ENCODE measurements around the gene TSNAXIP1.

The TSNAXIP1 gene

GRCh38 chr16:67833415-67834241 is 26.9 kb downstream of the TSNAXIP1 start (continued):
- TF ChIP-seq, protein P1, sequence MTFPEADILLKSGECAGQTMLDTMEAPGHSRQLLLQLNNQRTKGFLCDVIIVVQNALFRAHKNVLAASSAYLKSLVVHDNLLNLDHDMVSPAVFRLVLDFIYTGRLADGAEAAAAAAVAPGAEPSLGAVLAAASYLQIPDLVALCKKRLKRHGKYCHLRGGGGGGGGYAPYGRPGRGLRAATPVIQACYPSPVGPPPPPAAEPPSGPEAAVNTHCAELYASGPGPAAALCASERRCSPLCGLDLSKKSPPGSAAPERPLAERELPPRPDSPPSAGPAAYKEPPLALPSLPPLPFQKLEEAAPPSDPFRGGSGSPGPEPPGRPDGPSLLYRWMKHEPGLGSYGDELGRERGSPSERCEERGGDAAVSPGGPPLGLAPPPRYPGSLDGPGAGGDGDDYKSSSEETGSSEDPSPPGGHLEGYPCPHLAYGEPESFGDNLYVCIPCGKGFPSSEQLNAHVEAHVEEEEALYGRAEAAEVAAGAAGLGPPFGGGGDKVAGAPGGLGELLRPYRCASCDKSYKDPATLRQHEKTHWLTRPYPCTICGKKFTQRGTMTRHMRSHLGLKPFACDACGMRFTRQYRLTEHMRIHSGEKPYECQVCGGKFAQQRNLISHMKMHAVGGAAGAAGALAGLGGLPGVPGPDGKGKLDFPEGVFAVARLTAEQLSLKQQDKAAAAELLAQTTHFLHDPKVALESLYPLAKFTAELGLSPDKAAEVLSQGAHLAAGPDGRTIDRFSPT (tag by site-specific recombination; IDR thresholded peaks at IDR 0.05) = no peak
- TF ChIP-seq, protein P2, sequence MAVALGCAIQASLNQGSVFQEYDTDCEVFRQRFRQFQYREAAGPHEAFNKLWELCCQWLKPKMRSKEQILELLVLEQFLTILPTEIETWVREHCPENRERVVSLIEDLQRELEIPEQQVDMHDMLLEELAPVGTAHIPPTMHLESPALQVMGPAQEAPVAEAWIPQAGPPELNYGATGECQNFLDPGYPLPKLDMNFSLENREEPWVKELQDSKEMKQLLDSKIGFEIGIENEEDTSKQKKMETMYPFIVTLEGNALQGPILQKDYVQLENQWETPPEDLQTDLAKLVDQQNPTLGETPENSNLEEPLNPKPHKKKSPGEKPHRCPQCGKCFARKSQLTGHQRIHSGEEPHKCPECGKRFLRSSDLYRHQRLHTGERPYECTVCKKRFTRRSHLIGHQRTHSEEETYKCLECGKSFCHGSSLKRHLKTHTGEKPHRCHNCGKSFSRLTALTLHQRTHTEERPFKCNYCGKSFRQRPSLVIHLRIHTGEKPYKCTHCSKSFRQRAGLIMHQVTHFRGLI (tag by site-specific recombination; IDR thresholded peaks at IDR 0.05) = peak; percentile 45; the same call in 1 of the 2 replicates
- TF ChIP-seq, protein P3, sequence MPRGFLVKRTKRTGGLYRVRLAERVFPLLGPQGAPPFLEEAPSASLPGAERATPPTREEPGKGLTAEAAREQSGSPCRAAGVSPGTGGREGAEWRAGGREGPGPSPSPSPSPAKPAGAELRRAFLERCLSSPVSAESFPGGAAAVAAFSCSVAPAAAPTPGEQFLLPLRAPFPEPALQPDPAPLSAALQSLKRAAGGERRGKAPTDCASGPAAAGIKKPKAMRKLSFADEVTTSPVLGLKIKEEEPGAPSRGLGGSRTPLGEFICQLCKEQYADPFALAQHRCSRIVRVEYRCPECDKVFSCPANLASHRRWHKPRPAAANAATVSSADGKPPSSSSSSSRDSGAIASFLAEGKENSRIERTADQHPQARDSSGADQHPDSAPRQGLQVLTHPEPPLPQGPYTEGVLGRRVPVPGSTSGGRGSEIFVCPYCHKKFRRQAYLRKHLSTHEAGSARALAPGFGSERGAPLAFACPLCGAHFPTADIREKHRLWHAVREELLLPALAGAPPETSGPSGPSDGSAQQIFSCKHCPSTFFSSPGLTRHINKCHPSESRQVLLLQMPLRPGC (tag by site-specific recombination; IDR thresholded peaks at IDR 0.05) = no peak
- no peak for TF ChIP-seq ZNF560 (tag by site-specific recombination; IDR thresholded peaks at IDR 0.05; ENCODE audit: borderline replicate concordance)
- no peak for TF ChIP-seq BCL11A (tag by site-specific recombination; IDR thresholded peaks at IDR 0.05; ENCODE audit: low read depth)
- peak; percentile 75 for TF ChIP-seq ZNF692 (tag by site-specific recombination; IDR thresholded peaks at IDR 0.05)
- peak; percentile 81; the same call in 1 of the 2 replicates for TF ChIP-seq KLF16 (tag by site-specific recombination; IDR thresholded peaks at IDR 0.05)
- TF ChIP-seq SETDB1 (IDR thresholded peaks at IDR 0.05; ENCODE audit: insufficient read length, low read length) = no peak
- peak; percentile 88 for TF ChIP-seq ZBTB20 (tag by site-specific recombination; IDR thresholded peaks at IDR 0.05)
- TF ChIP-seq ZNF549 (tag by site-specific recombination; IDR thresholded peaks at IDR 0.05) = no peak
- TF ChIP-seq, protein P4, sequence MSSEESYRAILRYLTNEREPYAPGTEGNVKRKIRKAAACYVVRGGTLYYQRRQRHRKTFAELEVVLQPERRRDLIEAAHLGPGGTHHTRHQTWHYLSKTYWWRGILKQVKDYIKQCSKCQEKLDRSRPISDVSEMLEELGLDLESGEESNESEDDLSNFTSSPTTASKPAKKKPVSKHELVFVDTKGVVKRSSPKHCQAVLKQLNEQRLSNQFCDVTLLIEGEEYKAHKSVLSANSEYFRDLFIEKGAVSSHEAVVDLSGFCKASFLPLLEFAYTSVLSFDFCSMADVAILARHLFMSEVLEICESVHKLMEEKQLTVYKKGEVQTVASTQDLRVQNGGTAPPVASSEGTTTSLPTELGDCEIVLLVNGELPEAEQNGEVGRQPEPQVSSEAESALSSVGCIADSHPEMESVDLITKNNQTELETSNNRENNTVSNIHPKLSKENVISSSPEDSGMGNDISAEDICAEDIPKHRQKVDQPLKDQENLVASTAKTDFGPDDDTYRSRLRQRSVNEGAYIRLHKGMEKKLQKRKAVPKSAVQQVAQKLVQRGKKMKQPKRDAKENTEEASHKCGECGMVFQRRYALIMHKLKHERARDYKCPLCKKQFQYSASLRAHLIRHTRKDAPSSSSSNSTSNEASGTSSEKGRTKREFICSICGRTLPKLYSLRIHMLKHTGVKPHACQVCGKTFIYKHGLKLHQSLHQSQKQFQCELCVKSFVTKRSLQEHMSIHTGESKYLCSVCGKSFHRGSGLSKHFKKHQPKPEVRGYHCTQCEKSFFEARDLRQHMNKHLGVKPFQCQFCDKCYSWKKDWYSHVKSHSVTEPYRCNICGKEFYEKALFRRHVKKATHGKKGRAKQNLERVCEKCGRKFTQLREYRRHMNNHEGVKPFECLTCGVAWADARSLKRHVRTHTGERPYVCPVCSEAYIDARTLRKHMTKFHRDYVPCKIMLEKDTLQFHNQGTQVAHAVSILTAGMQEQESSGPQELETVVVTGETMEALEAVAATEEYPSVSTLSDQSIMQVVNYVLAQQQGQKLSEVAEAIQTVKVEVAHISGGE (tag by site-specific recombination; conservative IDR thresholded peaks at IDR 0.05; ENCODE audit: low read depth) = no peak
- no peak for TF ChIP-seq ZNF146 (tag by site-specific recombination; IDR thresholded peaks at IDR 0.05)
- TF ChIP-seq ZNF513 (tag by site-specific recombination; IDR thresholded peaks at IDR 0.05) = no peak
- TF ChIP-seq, protein P5, sequence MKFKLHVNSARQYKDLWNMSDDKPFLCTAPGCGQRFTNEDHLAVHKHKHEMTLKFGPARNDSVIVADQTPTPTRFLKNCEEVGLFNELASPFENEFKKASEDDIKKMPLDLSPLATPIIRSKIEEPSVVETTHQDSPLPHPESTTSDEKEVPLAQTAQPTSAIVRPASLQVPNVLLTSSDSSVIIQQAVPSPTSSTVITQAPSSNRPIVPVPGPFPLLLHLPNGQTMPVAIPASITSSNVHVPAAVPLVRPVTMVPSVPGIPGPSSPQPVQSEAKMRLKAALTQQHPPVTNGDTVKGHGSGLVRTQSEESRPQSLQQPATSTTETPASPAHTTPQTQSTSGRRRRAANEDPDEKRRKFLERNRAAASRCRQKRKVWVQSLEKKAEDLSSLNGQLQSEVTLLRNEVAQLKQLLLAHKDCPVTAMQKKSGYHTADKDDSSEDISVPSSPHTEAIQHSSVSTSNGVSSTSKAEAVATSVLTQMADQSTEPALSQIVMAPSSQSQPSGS (tag by site-specific recombination; IDR thresholded peaks at IDR 0.05; ENCODE audit: low read depth) = no peak
- no peak for TF ChIP-seq MYNN (tag by site-specific recombination; IDR thresholded peaks at IDR 0.05; ENCODE audit: borderline replicate concordance)
- TF ChIP-seq ZNF175 (tag by site-specific recombination; IDR thresholded peaks at IDR 0.05) = no peak
- TF ChIP-seq, protein P6, sequence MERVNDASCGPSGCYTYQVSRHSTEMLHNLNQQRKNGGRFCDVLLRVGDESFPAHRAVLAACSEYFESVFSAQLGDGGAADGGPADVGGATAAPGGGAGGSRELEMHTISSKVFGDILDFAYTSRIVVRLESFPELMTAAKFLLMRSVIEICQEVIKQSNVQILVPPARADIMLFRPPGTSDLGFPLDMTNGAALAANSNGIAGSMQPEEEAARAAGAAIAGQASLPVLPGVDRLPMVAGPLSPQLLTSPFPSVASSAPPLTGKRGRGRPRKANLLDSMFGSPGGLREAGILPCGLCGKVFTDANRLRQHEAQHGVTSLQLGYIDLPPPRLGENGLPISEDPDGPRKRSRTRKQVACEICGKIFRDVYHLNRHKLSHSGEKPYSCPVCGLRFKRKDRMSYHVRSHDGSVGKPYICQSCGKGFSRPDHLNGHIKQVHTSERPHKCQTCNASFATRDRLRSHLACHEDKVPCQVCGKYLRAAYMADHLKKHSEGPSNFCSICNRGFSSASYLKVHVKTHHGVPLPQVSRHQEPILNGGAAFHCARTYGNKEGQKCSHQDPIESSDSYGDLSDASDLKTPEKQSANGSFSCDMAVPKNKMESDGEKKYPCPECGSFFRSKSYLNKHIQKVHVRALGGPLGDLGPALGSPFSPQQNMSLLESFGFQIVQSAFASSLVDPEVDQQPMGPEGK (tag by site-specific recombination; IDR thresholded peaks at IDR 0.05) = 0 out of 2 replicates have a peak, but pooled peaks have one; percentile 35
- 0 out of 2 replicates have a peak, but pooled peaks have one; percentile 32 for TF ChIP-seq ZNF24 (tag by site-specific recombination; IDR thresholded peaks at IDR 0.05)
- no peak for TF ChIP-seq ZNF704 (tag by site-specific recombination; IDR thresholded peaks at IDR 0.05)
- TF ChIP-seq ZNF777 (tag by site-specific recombination; IDR thresholded peaks at IDR 0.05; ENCODE audit: borderline replicate concordance) = no peak

Data from HEK293 (cell line).